Panc1 (cell line): ENCODE results near the gene ZSCAN21. TPM values are rescaled to one million over a fixed set of nuclear protein-coding genes. Genes with fewer than 3 reads are reported as not detected.
A peak's percentile ranks its signal among the peaks of the same experiment; 100 is the strongest.

ENCODE experiments used
- ATAC-seq: fragments of 200-7000 bp; cut with Tn5 transposase; 2 replicates; pipeline ENCODE4 v1.9.1; 2020; ENCODE audit warnings: mild to moderate bottlenecking, moderate library complexity
- BruUV-seq: library from RNA; stranded (reverse); fragments of 400-500 nt; replicated peaks from 2 replicates; lab custom pipeline; 2021; lab: Mats Ljungman, UMichigan
- CTCF ChIA-PET: fragments of 300-600 bp; sonication (Branson Sonifier 250); formaldehyde crosslinking; loops from one replicate; lab custom pipeline; 2022; ENCODE audit warnings: antibody characterized with exemption; lab: Charles Lee
- POLR2A ChIA-PET: fragments of 300-600 bp; sonication (Branson Sonifier 250); formaldehyde crosslinking; loops from one replicate; lab custom pipeline; 2022; ENCODE audit warnings: antibody characterized with exemption; lab: Charles Lee
- DNase-seq: peaks from one replicate; pipeline ENCODE4 v3.0.0-alpha.2; 2010; ENCODE audit warnings: low read depth, low spot score
- H3K27ac ChIP-seq: 2 replicates; pipeline ENCODE4 v1.5.1; 2011; ENCODE audit warnings: mild to moderate bottlenecking, low read length, inconsistent platforms
- H3K27me3 ChIP-seq: fragments of 200-500 bp; sonication (Bioruptor generic); 2 replicates; pipeline ENCODE4 v1.6.0; 2014; ENCODE audit warnings: low read length, inconsistent platforms; ENCODE audit not compliant: control insufficient read depth, insufficient read depth
- H3K36me3 ChIP-seq: fragments of 200-500 bp; sonication (Bioruptor generic); 2 replicates; pipeline ENCODE4 v1.5.1; 2014; ENCODE audit warnings: inconsistent platforms, mild to moderate bottlenecking, low read length, moderate library complexity; ENCODE audit not compliant: control insufficient read depth, insufficient read depth
- H3K4me1 ChIP-seq: 2 replicates; pipeline ENCODE4 v1.5.1; 2011; ENCODE audit warnings: inconsistent platforms, mild to moderate bottlenecking, low read length, moderate library complexity; ENCODE audit not compliant: control insufficient read depth, insufficient read depth
- H3K4me3 ChIP-seq, 2 experiments: 2 replicates each; pipeline ENCODE4 v1.5.1; 2011 to 2012; ENCODE audit warnings: low read depth in 2 of 2, low read length in 2 of 2, mild to moderate bottlenecking in 2 of 2, inconsistent platforms in 1 of 2, moderate library complexity in 1 of 2
- H3K9me3 ChIP-seq: fragments of 200-500 bp; sonication (Bioruptor generic); 2 replicates; pipeline ENCODE4 v1.5.1; 2014; ENCODE audit warnings: low read depth, mild to moderate bottlenecking, inconsistent platforms, low read length, moderate library complexity; ENCODE audit not compliant: control insufficient read depth, insufficient read depth
- CTCF ChIP-seq: fragments of 450-650 bp; IDR thresholded peaks from 2 replicates; pipeline ENCODE4 v1.5.1; 2017; ENCODE audit warnings: mild to moderate bottlenecking
- POLR2AphosphoS5 ChIP-seq: IDR thresholded peaks from 2 replicates; pipeline ENCODE4 v1.6.1; 2012; ENCODE audit warnings: mild to moderate bottlenecking, low read depth, low read length, moderate library complexity
- REST ChIP-seq, 2 experiments: IDR thresholded peaks; 2 replicates each; pipeline ENCODE4 v1.6.1; 2011 to 2012; ENCODE audit warnings: low read depth in 2 of 2, control low read depth in 1 of 2, low read length in 1 of 2, mild to moderate bottlenecking in 1 of 2, moderate library complexity in 1 of 2; ENCODE audit not compliant: insufficient read depth in 1 of 2
- SIN3A ChIP-seq: IDR thresholded peaks from 2 replicates; pipeline ENCODE4 v1.6.1; 2012; ENCODE audit warnings: low read depth, mild to moderate bottlenecking, low read length, moderate library complexity, borderline replicate concordance; ENCODE audit not compliant: insufficient read depth
- TCF7L2 ChIP-seq: IDR thresholded peaks from 2 replicates; pipeline ENCODE4 v1.6.1; 2011; ENCODE audit warnings: mild to moderate bottlenecking, low read depth, low read length, inconsistent platforms
- in situ Hi-C: cut with HindIII; loops from 2 replicates; pipeline ENCODE4 v1.10.0; 2016; ENCODE audit warnings: low sequenced_read_pairs, low pct_unique_long_range_greater_than_20kb
- intact Hi-C: fragments of 100-400 bp; cut with micrococcal nuclease; formaldehyde crosslinking; loops from one replicate; pipeline ENCODE4 v1.10.0; 2022; ENCODE audit not compliant: unreplicated experiment
- total RNA-seq: library from RNA; stranded (reverse); gene quantifications from one replicate; pipeline ENCODE4 v1.2.1, GENCODE V29; 2021; ENCODE audit not compliant: unreplicated experiment

ZSCAN21 gene
- total RNA-seq, 1 experiment from 2014 or later = 13.4 TPM

- CTCF ChIA-PET = no interaction called here
Measured at GRCh38 chr7:100087055-100087750, 37.6 kb downstream of the ZSCAN21 start.

More at GRCh38 chr7:100087055-100087750, 37.6 kb downstream of the ZSCAN21 start:
- peaks cover 33% of the 10 kb centered on the region for H3K4me1 ChIP-seq
- no peaks in the 10 kb centered on the region for H3K9me3 ChIP-seq
- H3K36me3 ChIP-seq = peaks cover 3% of the 10 kb centered on the region
- DNase-seq (no peak), ATAC-seq (peak; percentile 23; the same call in 1 of the 2 replicates)
- peak overlapping the region; percentile 56 for H3K27ac ChIP-seq
- in situ Hi-C loops = no loop called here
- TF ChIP-seq POLR2AphosphoS5 = no peak
- TF ChIP-seq CTCF = no peak
- TF ChIP-seq REST (IDR thresholded peaks at IDR 0.05; ENCODE audit: insufficient read depth in 1 of 2, low read depth in 2 of 2, low read length in 1 of 2) = no peak
- TF ChIP-seq TCF7L2 = no peak
- no peak for TF ChIP-seq SIN3A
- no peak overlapping the region for H3K4me3 ChIP-seq
- BruUV-seq = no TSS peak
- no peaks in the 10 kb centered on the region for H3K27me3 ChIP-seq
- POLR2A ChIA-PET = no interaction called here
- intact Hi-C loops = loop anchor here (10.0 kb wide), 1 partner anchor 92 kb away; no protein-coding TSS in a partner anchor
